ENCODE measurements around the gene KRTAP6-3. TPM values are rescaled to one million over a fixed set of nuclear protein-coding genes. Genes with fewer than 3 reads are reported as not detected.

Gene KRTAP6-3
- total RNA-seq, 3 donors from 2014 or later (not counting 1 experiment from before 2014, with no cell fraction given), result not detected

DNA sequence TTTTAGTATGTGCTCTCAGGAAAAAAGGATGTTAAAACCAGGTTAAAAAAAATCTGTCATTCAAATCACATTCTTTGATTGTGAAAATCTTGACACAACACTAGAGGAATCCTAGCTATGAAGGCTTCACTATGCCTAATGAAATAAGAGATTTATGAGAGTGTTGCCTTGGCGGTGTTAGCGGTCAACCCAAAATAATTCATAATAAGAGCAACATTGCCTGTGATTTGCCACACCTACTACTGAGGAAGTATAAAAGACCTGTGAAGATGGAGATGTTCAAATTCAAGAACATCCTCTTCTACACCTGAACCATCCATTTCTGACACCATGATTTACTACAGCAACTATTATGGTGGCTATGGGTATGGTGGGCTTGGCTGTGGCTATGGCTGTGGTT, 23.9 kb downstream of the KRTAP6-3 start, which contains the start of gene KRTAP20-1:
Gene KRTAP20-1, plus strand, starts transcription at position 301 of the 400 bp plus-strand sequence. Its CDS starts 30 bp downstream, at position 331.
- WGBS (ENCODE audit: insufficient coverage), result no CpG with 5 or more reads among the region's 2 CpGs
- no peak within 1 kb of the TSS for H3K27ac ChIP-seq (ENCODE audit: low read length)
- TF ChIP-seq, protein P1, sequence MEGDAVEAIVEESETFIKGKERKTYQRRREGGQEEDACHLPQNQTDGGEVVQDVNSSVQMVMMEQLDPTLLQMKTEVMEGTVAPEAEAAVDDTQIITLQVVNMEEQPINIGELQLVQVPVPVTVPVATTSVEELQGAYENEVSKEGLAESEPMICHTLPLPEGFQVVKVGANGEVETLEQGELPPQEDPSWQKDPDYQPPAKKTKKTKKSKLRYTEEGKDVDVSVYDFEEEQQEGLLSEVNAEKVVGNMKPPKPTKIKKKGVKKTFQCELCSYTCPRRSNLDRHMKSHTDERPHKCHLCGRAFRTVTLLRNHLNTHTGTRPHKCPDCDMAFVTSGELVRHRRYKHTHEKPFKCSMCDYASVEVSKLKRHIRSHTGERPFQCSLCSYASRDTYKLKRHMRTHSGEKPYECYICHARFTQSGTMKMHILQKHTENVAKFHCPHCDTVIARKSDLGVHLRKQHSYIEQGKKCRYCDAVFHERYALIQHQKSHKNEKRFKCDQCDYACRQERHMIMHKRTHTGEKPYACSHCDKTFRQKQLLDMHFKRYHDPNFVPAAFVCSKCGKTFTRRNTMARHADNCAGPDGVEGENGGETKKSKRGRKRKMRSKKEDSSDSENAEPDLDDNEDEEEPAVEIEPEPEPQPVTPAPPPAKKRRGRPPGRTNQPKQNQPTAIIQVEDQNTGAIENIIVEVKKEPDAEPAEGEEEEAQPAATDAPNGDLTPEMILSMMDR (IDR thresholded peaks at IDR 0.05), result no peak

GRCh38 chr21:30620080-30620479, 27.8 kb downstream of the KRTAP6-3 start:
- DNase-seq (no peak), ATAC-seq (no peak)
- Histone ChIP-seq H3K36me3 (ENCODE audit: control insufficient read depth, insufficient read depth, low read length) (no peaks in the 10 kb centered on the region), H3K4me3 (ENCODE audit: low read length) (no peak overlapping the region), H3K27me3 (ENCODE audit: control insufficient read depth, insufficient read depth, low read length) (no peaks in the 10 kb centered on the region), H3K4me1 (ENCODE audit: control insufficient read depth, insufficient read depth, low read length) (no peaks in the 10 kb centered on the region), H3K27ac (ENCODE audit: low read length) (no peak overlapping the region), H3K9me3 (ENCODE audit: control insufficient read depth, insufficient read depth, low read length) (peaks cover 11% of the 10 kb centered on the region)
- Mint-ChIP-seq H3K27ac (no peak overlapping the region), H3K27me3 (ENCODE audit: low read depth in 2 of 2) (no peaks in the 10 kb centered on the region), H3K9me3 (peaks cover 0 to 6% of the 10 kb centered on the region in 2 donors), H3K36me3 (no peaks in the 10 kb centered on the region), H3K4me3 (no peak overlapping the region), H3K4me1 (no peaks in the 10 kb centered on the region)
- TF ChIP-seq, protein P1 (IDR thresholded peaks at IDR 0.05), result no peak
- intact Hi-C loops (cut with micrococcal nuclease), result no loop called here

More for the DNA sequence above, 23.9 kb downstream of the KRTAP6-3 start, which contains the start of gene KRTAP20-1:
- Mint-ChIP-seq H3K36me3 (no peaks in the 10 kb centered on the region), H3K9me3 (peaks cover 3 to 4% of the 10 kb centered on the region in 2 donors), H3K27ac (no peak within 1 kb of the TSS), H3K4me3 (no peak within 1 kb of the TSS), H3K27me3 (ENCODE audit: low read depth in 2 of 2) (no peaks in the 10 kb centered on the region), H3K4me1 (no peaks in the 10 kb centered on the region)
- intact Hi-C loops (cut with micrococcal nuclease), result no loop called here
- no peak within 1 kb of the TSS for H3K4me3 ChIP-seq (ENCODE audit: low read length)
- ATAC-seq (no peak), DNase-seq (no peak)
- H3K4me1 ChIP-seq (ENCODE audit: control insufficient read depth, insufficient read depth, low read length), result no peaks in the 10 kb centered on the region
- H3K9me3 ChIP-seq (ENCODE audit: control insufficient read depth, insufficient read depth, low read length), result peaks cover 4% of the 10 kb centered on the region
- no peaks in the 10 kb centered on the region for H3K36me3 ChIP-seq (ENCODE audit: control insufficient read depth, insufficient read depth, low read length)
- H3K27me3 ChIP-seq (ENCODE audit: control insufficient read depth, insufficient read depth, low read length), result no peaks in the 10 kb centered on the region

GRCh38 chr21:30620522-30620921, 28.3 kb downstream of the KRTAP6-3 start, which contains the start of gene KRTAP20-4:
TSS of gene KRTAP20-4 (plus strand) at chr21:30620627.
- H3K27me3 ChIP-seq (ENCODE audit: control insufficient read depth, insufficient read depth, low read length), result no peaks in the 10 kb centered on the region
- no peak within 1 kb of the TSS for H3K27ac Mint-ChIP-seq
- DNase-seq (no peak), ATAC-seq (no peak)
- no peak within 1 kb of the TSS for H3K27ac ChIP-seq (ENCODE audit: low read length)
- H3K4me1 Mint-ChIP-seq, result no peaks in the 10 kb centered on the region
- TF ChIP-seq, protein P1 (IDR thresholded peaks at IDR 0.05), result no peak
- peaks cover 16% of the 10 kb centered on the region for H3K9me3 ChIP-seq (ENCODE audit: control insufficient read depth, insufficient read depth, low read length)
- H3K4me3 Mint-ChIP-seq, result no peak within 1 kb of the TSS
- H3K27me3 Mint-ChIP-seq (ENCODE audit: low read depth in 2 of 2), result no peaks in the 10 kb centered on the region
- no peaks in the 10 kb centered on the region for H3K36me3 Mint-ChIP-seq
- H3K4me3 ChIP-seq (ENCODE audit: low read length), result no peak within 1 kb of the TSS
- H3K4me1 ChIP-seq (ENCODE audit: control insufficient read depth, insufficient read depth, low read length), result no peaks in the 10 kb centered on the region
- no peaks in the 10 kb centered on the region for H3K36me3 ChIP-seq (ENCODE audit: control insufficient read depth, insufficient read depth, low read length)
- intact Hi-C loops (cut with micrococcal nuclease), result no loop called here
- peaks cover 0 to 6% of the 10 kb centered on the region in 2 donors for H3K9me3 Mint-ChIP-seq
- WGBS (ENCODE audit: insufficient coverage), result 75% methylated on average over 2 of the region's 3 CpGs

- Histone ChIP-seq H3K36me3 (ENCODE audit: control insufficient read depth, insufficient read depth, low read length) (no peaks in the 10 kb centered on the region), H3K27ac (ENCODE audit: low read length) (no peak overlapping the region), H3K9me3 (ENCODE audit: control insufficient read depth, insufficient read depth, low read length) (peaks cover 16% of the 10 kb centered on the region), H3K27me3 (ENCODE audit: control insufficient read depth, insufficient read depth, low read length) (no peaks in the 10 kb centered on the region), H3K4me3 (ENCODE audit: low read length) (no peak overlapping the region), H3K4me1 (ENCODE audit: control insufficient read depth, insufficient read depth, low read length) (no peaks in the 10 kb centered on the region)
- Mint-ChIP-seq H3K36me3 (peaks cover 9% of the 10 kb centered on the region), H3K27ac (no peak overlapping the region), H3K4me3 (no peak overlapping the region), H3K9me3 (peaks cover 3 to 10% of the 10 kb centered on the region in 2 donors), H3K4me1 (no peaks in the 10 kb centered on the region), H3K27me3 (ENCODE audit: low read depth in 2 of 2) (no peaks in the 10 kb centered on the region)
- DNase-seq (no peak), ATAC-seq (no peak)
- intact Hi-C loops (cut with micrococcal nuclease), result no loop called here
- TF ChIP-seq, protein P1 (IDR thresholded peaks at IDR 0.05), result no peak
- WGBS (ENCODE audit: insufficient coverage), result 89% methylated on average over 3 of the region's 3 CpGs
These were observed 31.1 kb downstream of the KRTAP6-3 start for GRCh38 chr21:30623362-30623761.
